Neuron (in vitro differentiated cells): Measurements from ENCODE around the gene CFAP45.
"Not testable (repeated sequence)": the region's sequence is repeated elsewhere in the genome, so short reads cannot be mapped to it uniquely, and the experiment has no call there.

Experiments
- H2AFZ ChIP-seq: one replicate; pipeline ENCODE4 v1.6.1; 2013; ENCODE audit warnings: low read depth, mild to moderate bottlenecking, inconsistent platforms, low read length, moderate library complexity
- H3K27me3 ChIP-seq: one replicate; pipeline ENCODE4 v1.6.1; 2013; ENCODE audit warnings: low read length; ENCODE audit not compliant: insufficient read depth
- H3K36me3 ChIP-seq: one replicate; pipeline ENCODE4 v1.6.1; 2013; ENCODE audit warnings: low read length; ENCODE audit not compliant: insufficient read depth
- H3K4me1 ChIP-seq: one replicate; pipeline ENCODE4 v1.6.1; 2013; ENCODE audit warnings: low read length; ENCODE audit not compliant: insufficient read depth
- H3K4me3 ChIP-seq: 2 replicates; pipeline ENCODE4 v1.5.1; 2013; ENCODE audit warnings: mild to moderate bottlenecking, low read length, moderate library complexity
- H3K9me3 ChIP-seq: one replicate; pipeline ENCODE4 v1.6.1; 2013; ENCODE audit warnings: low read length

CFAP45 gene

GRCh38 chr1:159916242-159917051 is 16.5 kb upstream of the CFAP45 start:
- H3K27me3 ChIP-seq, result no peaks in the 10 kb centered on the region
- H3K4me1 ChIP-seq, result peaks cover 7% of the 10 kb centered on the region
- H3K4me3 ChIP-seq, result no peak overlapping the region
- H3K9me3 ChIP-seq, result no peaks in the 10 kb centered on the region
- H3K36me3 ChIP-seq, result no peaks in the 10 kb centered on the region
- no peak overlapping the region for H2AFZ ChIP-seq

- H3K4me1 ChIP-seq, result peaks cover 10% of the 10 kb centered on the region
- H3K4me3 ChIP-seq, result no peak overlapping the region
- no peaks in the 10 kb centered on the region for H3K27me3 ChIP-seq
- no peaks in the 10 kb centered on the region for H3K9me3 ChIP-seq
- no peaks in the 10 kb centered on the region for H3K36me3 ChIP-seq
- H2AFZ ChIP-seq, result no peak overlapping the region
Measured at GRCh38 chr1:159915571-159916241, 15.7 kb upstream of the CFAP45 start.

GRCh38 chr1:159914252-159915018 is 14.5 kb upstream of the CFAP45 start:
- H3K36me3 ChIP-seq, result no peaks in the 10 kb centered on the region
- H3K9me3 ChIP-seq, result no peaks in the 10 kb centered on the region
- no peaks in the 10 kb centered on the region for H3K27me3 ChIP-seq
- H3K4me1 ChIP-seq, result peaks cover 18% of the 10 kb centered on the region
- no peak overlapping the region for H3K4me3 ChIP-seq
- H2AFZ ChIP-seq, result no peak overlapping the region

GRCh38 chr1:159913451-159914192 is 13.7 kb upstream of the CFAP45 start:
- H3K36me3 ChIP-seq, result no peaks in the 10 kb centered on the region
- H3K4me3 ChIP-seq, result no peak overlapping the region
- H3K4me1 ChIP-seq, result peaks cover 18% of the 10 kb centered on the region
- no peaks in the 10 kb centered on the region for H3K9me3 ChIP-seq
- no peaks in the 10 kb centered on the region for H3K27me3 ChIP-seq
- no peak overlapping the region for H2AFZ ChIP-seq

- Histone ChIP-seq H3K9me3 (no peaks in the 10 kb centered on the region), H3K27me3 (peaks cover 4% of the 10 kb centered on the region), H3K4me1 (peaks cover 16% of the 10 kb centered on the region), H3K4me3 (no peak overlapping the region), H2AFZ (no peak overlapping the region), H3K36me3 (no peaks in the 10 kb centered on the region)
Measured at GRCh38 chr1:159911326-159912070, 11.5 kb upstream of the CFAP45 start.

- Histone ChIP-seq H2AFZ (no peak overlapping the region), H3K4me1 (peaks cover 11% of the 10 kb centered on the region), H3K36me3 (no peaks in the 10 kb centered on the region), H3K27me3 (peaks cover 4% of the 10 kb centered on the region), H3K9me3 (no peaks in the 10 kb centered on the region), H3K4me3 (no peak overlapping the region)
Measured at GRCh38 chr1:159908031-159908940, 8.3 kb upstream of the CFAP45 start.

GRCh38 chr1:159906960-159907359 is 7.0 kb upstream of the CFAP45 start:
- Histone ChIP-seq H3K4me1 (peaks cover 11% of the 10 kb centered on the region), H3K9me3 (no peaks in the 10 kb centered on the region), H3K36me3 (no peaks in the 10 kb centered on the region), H2AFZ (no peak overlapping the region), H3K4me3 (no peak overlapping the region), H3K27me3 (peaks cover 4% of the 10 kb centered on the region)

GRCh38 chr1:159904036-159904435 is 4.1 kb upstream of the CFAP45 start:
- peaks cover 13% of the 10 kb centered on the region for H3K27me3 ChIP-seq
- H3K36me3 ChIP-seq, H3K4me1 ChIP-seq, H2AFZ ChIP-seq, H3K9me3 ChIP-seq, H3K4me3 ChIP-seq: not testable (repeated sequence)

GRCh38 chr1:159902541-159902940 is 2.6 kb upstream of the CFAP45 start:
- H3K9me3 ChIP-seq, result no peaks in the 10 kb centered on the region
- H3K4me3 ChIP-seq, result no peak overlapping the region
- no peaks in the 10 kb centered on the region for H3K36me3 ChIP-seq
- H2AFZ ChIP-seq, result no peak overlapping the region
- peaks cover 5% of the 10 kb centered on the region for H3K4me1 ChIP-seq
- peaks cover 11% of the 10 kb centered on the region for H3K27me3 ChIP-seq

GRCh38 chr1:159900755-159901360 is 893 bp upstream of the CFAP45 start:
- Histone ChIP-seq H3K27me3 (peaks cover 11% of the 10 kb centered on the region), H3K4me1 (peaks cover 5% of the 10 kb centered on the region), H3K36me3 (no peaks in the 10 kb centered on the region), H3K9me3 (no peaks in the 10 kb centered on the region), H2AFZ (no peak overlapping the region), H3K4me3 (no peak overlapping the region)

- not testable (repeated sequence) for H3K36me3 ChIP-seq, H3K4me3 ChIP-seq, H3K9me3 ChIP-seq, H3K4me1 ChIP-seq, H2AFZ ChIP-seq
- H3K27me3 ChIP-seq, result peaks cover 18% of the 10 kb centered on the region
Measured at GRCh38 chr1:159899634-159900033, 331 bp downstream of the CFAP45 start.
